Measurements from ENCODE around the gene SLC37A1. TPM values are rescaled to one million over a fixed set of nuclear protein-coding genes. Genes with fewer than 3 reads are reported as not detected.
A peak's percentile ranks its signal among the peaks of the same experiment; 100 is the strongest.

SLC37A1 gene
- total RNA-seq, 1 donor from 2014 or later, result 21.6 TPM

DNA sequence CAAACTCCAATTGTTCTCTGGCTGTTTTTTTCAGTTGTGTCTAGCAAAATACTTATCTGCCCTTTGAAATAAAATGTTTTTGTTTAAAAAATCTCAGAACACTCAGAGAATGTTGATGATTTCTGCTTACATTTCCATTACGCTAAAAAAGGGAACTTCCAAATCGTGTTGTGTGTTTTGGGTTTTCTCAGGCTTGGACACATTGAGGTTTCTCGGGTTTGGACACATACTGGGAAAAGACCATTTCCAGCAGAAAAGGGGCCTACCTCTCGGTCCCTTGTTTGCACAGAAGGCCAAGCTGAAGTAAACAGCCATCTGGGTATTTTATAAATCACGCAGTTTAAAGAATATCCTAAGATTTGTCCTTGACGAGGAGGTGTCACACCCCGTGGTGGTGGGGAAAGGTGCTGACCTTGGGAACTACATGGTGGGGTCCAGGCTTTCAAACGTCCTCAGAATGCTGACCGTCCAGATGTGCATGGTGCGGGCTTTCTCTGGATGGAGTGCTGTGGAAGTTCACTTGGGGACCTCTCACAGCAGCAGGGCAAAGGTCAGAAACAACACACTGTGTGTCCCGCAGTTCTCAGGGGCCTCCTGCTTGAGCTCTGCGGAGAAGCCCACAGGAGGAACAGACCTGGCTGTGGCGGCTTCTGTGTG, 67.8 kb downstream of the SLC37A1 start:
- ATAC-seq (no peak), DNase-seq (no peak)
- intact Hi-C loops (cut with DNase I), result no loop called here
- no peaks in the 10 kb centered on the region for H3K4me1 ChIP-seq
- TF ChIP-seq, protein P1, sequence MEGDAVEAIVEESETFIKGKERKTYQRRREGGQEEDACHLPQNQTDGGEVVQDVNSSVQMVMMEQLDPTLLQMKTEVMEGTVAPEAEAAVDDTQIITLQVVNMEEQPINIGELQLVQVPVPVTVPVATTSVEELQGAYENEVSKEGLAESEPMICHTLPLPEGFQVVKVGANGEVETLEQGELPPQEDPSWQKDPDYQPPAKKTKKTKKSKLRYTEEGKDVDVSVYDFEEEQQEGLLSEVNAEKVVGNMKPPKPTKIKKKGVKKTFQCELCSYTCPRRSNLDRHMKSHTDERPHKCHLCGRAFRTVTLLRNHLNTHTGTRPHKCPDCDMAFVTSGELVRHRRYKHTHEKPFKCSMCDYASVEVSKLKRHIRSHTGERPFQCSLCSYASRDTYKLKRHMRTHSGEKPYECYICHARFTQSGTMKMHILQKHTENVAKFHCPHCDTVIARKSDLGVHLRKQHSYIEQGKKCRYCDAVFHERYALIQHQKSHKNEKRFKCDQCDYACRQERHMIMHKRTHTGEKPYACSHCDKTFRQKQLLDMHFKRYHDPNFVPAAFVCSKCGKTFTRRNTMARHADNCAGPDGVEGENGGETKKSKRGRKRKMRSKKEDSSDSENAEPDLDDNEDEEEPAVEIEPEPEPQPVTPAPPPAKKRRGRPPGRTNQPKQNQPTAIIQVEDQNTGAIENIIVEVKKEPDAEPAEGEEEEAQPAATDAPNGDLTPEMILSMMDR (IDR thresholded peaks at IDR 0.05), result no peak
- H3K4me3 ChIP-seq, result no peak overlapping the region
- no peaks in the 10 kb centered on the region for H3K36me3 ChIP-seq
- no peaks in the 10 kb centered on the region for H3K27me3 ChIP-seq
- H3K27ac ChIP-seq, result no peak overlapping the region
- H3K9me3 ChIP-seq, result no peaks in the 10 kb centered on the region

DNA sequence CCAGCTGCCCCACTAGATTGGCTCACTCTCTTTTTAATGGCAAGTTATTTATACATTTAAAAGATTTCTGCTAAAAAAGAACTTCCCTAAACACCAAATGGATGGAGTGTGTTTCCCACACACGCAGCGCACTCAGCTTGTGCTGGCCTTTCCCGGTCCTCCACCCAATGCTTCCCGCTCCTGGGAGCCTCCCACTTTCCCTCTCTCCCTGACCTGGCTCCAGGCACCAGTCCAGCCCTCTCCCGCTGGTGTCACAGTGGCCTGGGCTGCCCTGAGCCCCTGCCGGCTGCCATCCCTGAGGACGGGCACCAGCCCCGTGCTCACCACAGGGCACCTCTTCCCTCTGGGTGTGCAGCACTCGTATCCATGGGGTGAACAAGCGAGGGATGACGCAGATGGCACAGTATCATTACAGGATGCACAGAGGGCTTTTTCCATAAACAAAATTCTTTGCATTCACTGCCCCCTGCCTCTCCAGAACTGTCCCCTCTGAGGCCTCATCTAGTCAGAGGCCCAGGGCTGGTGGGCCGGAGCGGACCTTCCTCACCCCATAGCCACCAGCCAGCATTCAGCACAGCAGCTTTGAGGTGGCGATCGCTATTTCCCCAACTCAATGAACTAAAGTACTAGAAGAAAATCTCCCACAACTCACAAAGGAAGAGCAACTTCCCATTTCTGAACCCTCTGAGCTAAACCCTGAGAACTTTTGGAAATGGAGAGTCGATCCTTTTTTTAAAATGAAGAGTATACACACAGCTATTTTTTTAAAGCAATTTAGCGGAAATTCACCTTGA, 68.5 kb downstream of the SLC37A1 start:
- H3K9me3 ChIP-seq, result no peaks in the 10 kb centered on the region
- no peaks in the 10 kb centered on the region for H3K4me1 ChIP-seq
- no peak overlapping the region for H3K27ac ChIP-seq
- TF ChIP-seq, protein P1 (IDR thresholded peaks at IDR 0.05), result no peak
- no peaks in the 10 kb centered on the region for H3K36me3 ChIP-seq
- intact Hi-C loops (cut with DNase I), result no loop called here
- H3K27me3 ChIP-seq, result no peaks in the 10 kb centered on the region
- H3K4me3 ChIP-seq, result no peak overlapping the region
- no peak for DNase-seq
- no peak for ATAC-seq

DNA sequence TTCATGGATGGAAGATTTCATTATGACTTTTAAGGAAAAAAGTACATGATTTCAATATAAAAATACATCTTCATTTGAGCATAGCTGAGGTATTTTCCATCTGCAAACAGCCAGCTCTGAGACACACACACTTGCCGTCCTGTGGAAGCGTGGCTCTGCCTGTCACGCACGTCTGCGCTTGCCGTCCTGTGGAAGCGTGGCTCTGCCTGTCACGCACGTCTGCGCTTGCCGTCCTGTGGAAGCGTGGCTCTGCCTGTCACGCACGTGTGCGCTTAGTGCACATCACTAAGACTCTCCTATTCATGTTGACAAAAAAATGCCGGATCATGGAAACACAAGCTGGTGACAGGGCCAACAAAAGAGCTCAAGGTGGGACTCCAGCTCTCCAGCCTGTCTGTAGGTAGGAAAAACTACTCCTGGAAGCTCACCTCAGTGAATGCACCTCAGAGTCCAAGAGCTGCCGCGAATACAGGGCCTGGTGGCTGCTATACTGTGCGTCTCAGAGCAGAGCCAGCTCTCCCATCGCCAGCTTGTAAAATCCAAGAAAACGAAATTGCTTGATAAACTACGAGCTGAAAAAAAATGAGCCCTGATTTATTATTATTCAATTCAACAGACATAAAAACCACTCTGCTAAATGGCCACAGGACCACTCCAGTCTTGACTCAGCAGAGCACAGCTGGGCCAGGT, 69.3 kb downstream of the SLC37A1 start:
- no peak for ATAC-seq
- no peaks in the 10 kb centered on the region for H3K4me1 ChIP-seq
- H3K27ac ChIP-seq, result no peak overlapping the region
- no peak overlapping the region for H3K4me3 ChIP-seq
- TF ChIP-seq, protein P1 (IDR thresholded peaks at IDR 0.05), result no peak
- no peaks in the 10 kb centered on the region for H3K27me3 ChIP-seq
- no peaks in the 10 kb centered on the region for H3K36me3 ChIP-seq
- intact Hi-C loops (cut with DNase I), result no loop called here
- peak; percentile 34 for DNase-seq
- no peaks in the 10 kb centered on the region for H3K9me3 ChIP-seq

DNA sequence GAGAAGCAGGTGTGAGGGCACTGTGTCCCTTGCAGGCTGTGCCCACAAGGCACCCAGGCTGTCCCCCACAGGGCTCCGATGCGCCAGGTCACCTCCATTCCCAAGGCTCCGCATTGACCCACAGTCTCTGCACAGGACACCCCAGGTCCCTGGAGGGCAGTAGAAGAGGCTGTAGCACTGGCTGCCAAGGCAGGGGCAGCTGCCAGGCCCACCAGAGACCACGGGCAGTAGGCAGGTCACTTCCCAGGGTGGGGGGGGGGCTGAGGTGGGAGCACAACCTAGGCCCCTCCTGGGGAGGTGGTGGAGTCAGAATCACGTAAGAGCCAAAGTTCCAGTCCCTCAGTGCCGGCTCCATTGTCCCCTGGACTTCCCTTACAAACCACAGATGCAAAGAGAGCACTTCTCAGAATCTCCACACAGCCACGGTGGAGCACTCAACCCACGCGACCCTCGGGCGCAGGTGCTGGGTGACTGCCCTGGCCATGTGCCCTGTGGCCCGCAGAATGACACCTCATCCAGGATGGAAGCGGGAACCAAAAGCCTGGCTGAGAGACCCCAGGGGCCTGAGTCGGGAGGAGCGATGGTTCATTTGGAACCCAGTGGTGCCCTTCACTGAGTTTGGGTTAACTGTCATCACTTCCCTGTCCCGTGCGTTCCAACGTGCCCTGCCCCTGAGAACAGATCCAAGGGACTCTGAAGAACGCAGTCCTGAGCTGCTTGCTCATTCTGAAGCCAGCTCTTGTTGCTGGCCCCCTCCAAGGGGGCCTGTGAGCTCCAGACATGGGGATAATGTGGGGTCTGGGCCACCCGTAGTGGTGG, 70.0 kb downstream of the SLC37A1 start:
- intact Hi-C loops (cut with DNase I), result no loop called here
- Histone ChIP-seq H3K27ac (no peak overlapping the region), H3K4me3 (no peak overlapping the region), H3K27me3 (no peaks in the 10 kb centered on the region), H3K4me1 (no peaks in the 10 kb centered on the region), H3K36me3 (no peaks in the 10 kb centered on the region), H3K9me3 (no peaks in the 10 kb centered on the region)
- ATAC-seq (no peak), DNase-seq (peak; percentile 35)
- TF ChIP-seq, protein P1 (IDR thresholded peaks at IDR 0.05), result no peak

DNA sequence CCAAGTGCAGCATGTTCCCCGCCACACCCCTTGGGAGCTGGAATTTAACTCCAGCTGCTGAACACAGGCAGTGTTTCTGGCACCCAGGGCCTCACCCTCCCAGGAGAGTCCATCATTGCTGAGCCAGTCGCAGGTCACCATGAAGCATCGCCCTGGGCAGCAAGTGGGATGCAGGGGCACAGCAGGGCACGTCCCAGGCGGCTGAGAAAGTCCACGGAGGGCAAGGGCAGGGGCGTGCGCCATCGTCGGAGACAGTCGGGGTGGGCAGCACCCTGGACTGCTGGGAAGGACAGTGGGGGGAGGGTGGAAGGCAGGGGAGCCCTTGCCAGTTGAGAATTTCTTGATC, 70.6 kb downstream of the SLC37A1 start:
- intact Hi-C loops (cut with DNase I), result no loop called here
- no peaks in the 10 kb centered on the region for H3K27me3 ChIP-seq
- H3K27ac ChIP-seq, result no peak overlapping the region
- ATAC-seq, result peak; percentile 12
- TF ChIP-seq, protein P1 (IDR thresholded peaks at IDR 0.05), result no peak
- no peaks in the 10 kb centered on the region for H3K36me3 ChIP-seq
- H3K4me3 ChIP-seq, result no peak overlapping the region
- H3K4me1 ChIP-seq, result no peaks in the 10 kb centered on the region
- H3K9me3 ChIP-seq, result no peaks in the 10 kb centered on the region
- DNase-seq, result no peak

All from upper lobe of right lung (tissue), 1 donor.